Lung (tissue), 12 donors: ENCODE results near the gene AUH. TPM values are rescaled to one million over a fixed set of nuclear protein-coding genes. Genes with fewer than 3 reads are reported as not detected.

Experiments used
- ATAC-seq: fragments of 200-7000 bp; cut with Tn5 transposase; one replicate; pipeline ENCODE4 v1.9.1; 2020; ENCODE audit warnings: moderate number of reproducible peaks; ENCODE audit not compliant: insufficient read depth, low FRiP score
- DNase-seq, 3 donors: peaks; one replicate each; pipeline ENCODE4 v3.0.0-alpha.2; 2013 to 2017
- H3K27ac ChIP-seq, 2 donors: one replicate each; pipeline ENCODE4 v1.5.1; 2013; ENCODE audit warnings: mild to moderate bottlenecking in 2 of 2, moderate library complexity in 2 of 2, control low read depth in 1 of 2, inconsistent platforms in 1 of 2, low read depth in 1 of 2, low read length in 1 of 2
- H3K27me3 ChIP-seq, 3 donors: one replicate each; pipeline ENCODE4 v1.5.1; 2013; ENCODE audit warnings: low read length in 2 of 3; ENCODE audit not compliant: control insufficient read depth in 3 of 3, insufficient read depth in 3 of 3
- H3K36me3 ChIP-seq, 4 donors: one replicate each; pipeline ENCODE4 v1.5.1; 2013; ENCODE audit warnings: low read length in 4 of 4, mild to moderate bottlenecking in 1 of 4, moderate library complexity in 1 of 4; ENCODE audit not compliant: control insufficient read depth in 4 of 4, insufficient read depth in 4 of 4
- H3K4me1 ChIP-seq, 5 donors: one replicate each; pipeline ENCODE4 v1.5.1; 2013; ENCODE audit warnings: low read length in 5 of 5, mild to moderate bottlenecking in 2 of 5, moderate library complexity in 1 of 5; ENCODE audit not compliant: control insufficient read depth in 5 of 5, insufficient read depth in 5 of 5
- H3K4me3 ChIP-seq: one replicate; pipeline ENCODE4 v1.5.1; 2013; ENCODE audit warnings: mild to moderate bottlenecking, control low read depth, moderate library complexity
- H3K9ac ChIP-seq, 2 donors: one replicate each; pipeline ENCODE4 v1.5.1; 2013; ENCODE audit warnings: low read length in 2 of 2, control low read depth in 1 of 2; ENCODE audit not compliant: insufficient read depth in 1 of 2
- H3K9me3 ChIP-seq, 4 donors: one replicate each; pipeline ENCODE4 v1.5.1; 2013; ENCODE audit warnings: low read length in 3 of 4, mild to moderate bottlenecking in 1 of 4, moderate library complexity in 1 of 4; ENCODE audit not compliant: control insufficient read depth in 4 of 4, insufficient read depth in 3 of 4
- CTCF ChIP-seq: IDR thresholded peaks from 2 replicates; pipeline ENCODE4 v1.5.1; 2012; ENCODE audit warnings: mild to moderate bottlenecking; ENCODE audit errors: control extremely low read depth, extremely low read depth
- WGBS, 2 donors: extraction: QIAGEN DNeasy Blood & Tissue Kit; methylation state at CpG; one replicate each; pipeline ENCODE4 v1.1.7; 2013; 5-methylcytosine and 5-hydroxymethylcytosine counted together
- polyA plus RNA-seq, 2 donors: library from polyadenylated mRNA; stranded (reverse); fragments of 200-250 nt; gene quantifications; one replicate each; pipeline ENCODE4 v1.2.1, GENCODE V29; 2013
- total RNA-seq, 2 donors: library from RNA; depleted of rRNA in 1 of 2; stranded (reverse); fragments of >200 nt in 1 of 2; gene quantifications; one replicate each; pipeline ENCODE4 v1.2.1, GENCODE V29; 2014 to 2021
- donor health status: control.
- donor health status: control.
- donor health status: Bipolar disorder and iron deficiency.
- donor health status: healthy.
- donor health status: DM: yes; HTN: yes; CAD: no.

Gene AUH
- total and polyA plus RNA-seq, 4 donors = 10.5 to 76.8 (median 16.2) TPM

GRCh38 chr9:91403665-91404543 is 42.2 kb upstream of the AUH start:
- Histone ChIP-seq H3K9me3 (no peaks in the 10 kb centered on the region), H3K27ac (no peak overlapping the region), H3K4me1 (peaks cover 0 to 4% (median 0%) of the 10 kb centered on the region in 5 donors), H3K4me3 (no peak overlapping the region), H3K27me3 (no peaks in the 10 kb centered on the region), H3K9ac (no peak overlapping the region), H3K36me3 (peaks cover 0 to 9% (median 5%) of the 10 kb centered on the region in 4 donors)
- DNase-seq (no peak), ATAC-seq (no peak)
- TF ChIP-seq CTCF = no peak
- 59 to 63% methylated on average over 14 of the region's 14 CpGs for WGBS, 2 donors

- WGBS, 2 donors = 90 to 92% methylated on average over 3 of the region's 3 CpGs
- no peaks in the 10 kb centered on the region for H3K4me1 ChIP-seq
- H3K4me3 ChIP-seq = no peak overlapping the region
- DNase-seq = no peak
- ATAC-seq = no peak
- no peaks in the 10 kb centered on the region for H3K27me3 ChIP-seq
- no peak overlapping the region for H3K9ac ChIP-seq
- no peak for TF ChIP-seq CTCF
- H3K9me3 ChIP-seq = no peaks in the 10 kb centered on the region
- no peaks in the 10 kb centered on the region for H3K36me3 ChIP-seq
- H3K27ac ChIP-seq = no peak overlapping the region
Observed at GRCh38 chr9:91398926-91399325, 37.2 kb upstream of the AUH start.

- Histone ChIP-seq H3K4me1 (no peaks in the 10 kb centered on the region), H3K9ac (no peak overlapping the region), H3K36me3 (no peaks in the 10 kb centered on the region), H3K4me3 (no peak overlapping the region), H3K9me3 (no peaks in the 10 kb centered on the region), H3K27ac (peak overlapping the region in 1 of 2 donors; percentile 32), H3K27me3 (no peaks in the 10 kb centered on the region)
- DNase-seq (no peak), ATAC-seq (no peak)
- no peak for TF ChIP-seq CTCF
- WGBS, 2 donors = 54 to 66% methylated on average over 7 of the region's 7 CpGs
Observed at GRCh38 chr9:91395553-91396471, 34.1 kb upstream of the AUH start.
